Stimulated activated CD8-positive, alpha-beta memory T cell treated with anti-CD3 and anti-CD28 coated beads, Interleukin-7, amount 100 ng/mL, for 1 hour (primary cell): ENCODE measurements around the gene FNDC3B.

Experiments used
- DNase-seq, 2 donors: peaks; one replicate each; pipeline ENCODE4 v3.0.0-alpha.2; 2020; ENCODE audit warnings: low read depth in 2 of 2

The FNDC3B gene

DNA sequence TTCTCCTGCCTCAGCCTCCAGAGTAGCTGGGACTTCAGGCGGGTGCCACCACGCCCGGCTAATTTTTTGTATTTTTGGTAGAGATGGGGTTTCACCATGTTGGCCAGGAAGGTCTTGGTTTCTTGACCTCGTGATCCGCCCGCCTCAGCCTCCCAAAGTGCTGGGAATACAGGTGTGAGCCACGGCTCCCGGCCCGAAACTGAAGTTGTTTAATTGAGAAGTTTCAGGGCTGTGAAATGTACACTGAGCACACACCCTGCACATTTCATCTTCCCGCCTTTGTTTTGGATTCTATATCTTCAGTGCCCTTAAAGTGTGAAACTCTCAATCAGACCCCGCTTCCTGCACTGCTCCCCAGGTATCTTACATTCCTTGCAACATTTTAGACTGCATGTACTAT lies 149.1 kb downstream of the FNDC3B start:
- DNase-seq, result no peak

DNA sequence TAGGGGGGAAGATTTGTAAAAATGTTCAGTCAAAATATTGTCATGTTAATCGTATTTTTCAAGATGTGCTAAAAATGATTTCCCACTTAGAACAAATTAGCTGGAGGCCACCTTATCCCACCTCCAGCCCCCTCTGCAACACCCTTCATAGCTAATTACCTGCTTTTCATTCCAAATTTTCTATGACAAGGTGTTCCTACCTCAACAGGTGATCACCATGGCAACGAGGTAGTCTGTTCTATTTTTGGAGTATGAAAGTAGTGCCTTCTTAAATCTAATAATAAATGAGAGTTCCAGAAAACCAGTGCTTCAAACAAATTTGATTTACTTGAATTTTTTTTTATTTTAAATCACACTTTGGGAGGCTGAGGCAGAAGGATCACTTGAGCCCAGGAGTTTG lies 149.8 kb downstream of the FNDC3B start:
- no peak for DNase-seq

- no peak for DNase-seq
Measured at GRCh38 chr3:172189987-172190603, 150.7 kb downstream of the FNDC3B start.

DNA sequence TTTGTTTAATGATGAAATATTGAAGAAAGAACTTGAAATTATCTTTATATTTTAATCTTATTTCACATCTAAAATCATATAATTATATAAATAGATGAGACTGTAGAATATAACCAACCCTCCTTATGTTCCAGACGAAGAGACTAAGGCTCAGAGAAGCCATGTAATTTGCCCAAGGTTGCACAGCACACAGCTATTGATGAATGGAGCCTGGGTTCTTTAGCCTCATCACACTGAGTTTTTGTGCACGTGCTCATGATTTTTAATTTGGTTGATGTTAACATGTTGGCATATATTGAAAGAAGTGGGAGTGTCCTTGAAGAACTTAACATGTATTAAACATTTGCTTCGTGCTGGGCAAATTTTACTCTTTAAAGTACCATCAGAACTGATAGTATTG lies 151.6 kb downstream of the FNDC3B start:
- no peak for DNase-seq

GRCh38 chr3:172191629-172192028 lies 152.3 kb downstream of the FNDC3B start:
- no peak for DNase-seq

GRCh38 chr3:172192830-172193415 lies 153.5 kb downstream of the FNDC3B start:
- DNase-seq, result no peak

- DNase-seq, result no peak
Measured at GRCh38 chr3:172193436-172193835, 154.1 kb downstream of the FNDC3B start.

DNA sequence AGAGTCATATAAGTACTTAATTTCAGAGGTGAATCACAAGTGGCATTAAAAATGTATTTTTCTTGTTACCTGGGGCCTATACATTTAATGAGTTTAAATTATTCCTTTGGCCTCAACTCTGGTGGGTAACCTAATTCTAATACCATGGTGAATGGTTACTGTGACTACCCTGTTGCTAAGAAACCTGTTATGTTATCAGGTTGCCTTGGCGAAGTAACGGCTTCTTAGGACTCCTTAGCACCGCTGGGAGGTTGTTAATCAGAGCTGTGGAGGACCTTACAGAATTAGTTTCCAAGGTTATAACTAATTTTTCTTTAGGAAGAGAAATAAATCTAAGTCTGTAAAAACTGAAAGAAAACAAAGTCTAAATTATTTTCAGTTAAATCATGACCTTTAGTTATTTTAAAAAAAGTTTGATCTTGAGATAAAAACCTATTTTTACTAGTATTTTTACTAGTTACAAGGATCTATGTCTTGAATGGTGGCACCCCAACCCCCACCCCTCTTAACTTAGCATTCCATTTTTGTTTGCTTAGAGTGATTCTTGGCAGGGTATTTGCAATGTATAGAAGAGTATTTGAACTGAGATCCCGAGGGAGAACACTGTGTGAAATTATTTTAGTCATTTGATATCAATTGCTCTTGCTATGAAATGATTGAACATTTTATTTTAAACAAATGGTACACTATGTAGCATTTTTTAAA lies 155.5 kb downstream of the FNDC3B start:
- no peak for DNase-seq

- DNase-seq, result no peak
Measured at GRCh38 chr3:172195407-172195754, 156.0 kb downstream of the FNDC3B start.

DNA sequence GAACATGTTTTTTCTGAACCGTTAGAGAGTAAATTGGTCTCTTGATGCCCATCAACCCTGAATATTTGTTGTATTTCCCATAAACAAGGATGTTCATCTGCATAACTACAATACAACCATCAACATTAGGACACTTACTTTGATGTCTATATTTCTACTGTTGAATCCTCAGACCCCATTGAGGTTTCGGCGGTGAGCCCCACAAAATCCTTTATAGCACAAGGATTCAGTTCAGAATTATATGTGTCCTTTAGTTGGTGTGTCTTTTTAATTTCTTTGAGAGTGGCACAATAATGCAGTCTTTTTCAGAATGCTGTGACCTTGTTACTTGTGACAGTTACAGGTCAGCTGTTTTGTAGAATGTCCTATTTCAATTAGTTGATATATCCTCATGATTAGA lies 158.0 kb downstream of the FNDC3B start:
- no peak for DNase-seq

GRCh38 chr3:172198428-172198827 lies 159.1 kb downstream of the FNDC3B start:
- DNase-seq, result no peak

DNA sequence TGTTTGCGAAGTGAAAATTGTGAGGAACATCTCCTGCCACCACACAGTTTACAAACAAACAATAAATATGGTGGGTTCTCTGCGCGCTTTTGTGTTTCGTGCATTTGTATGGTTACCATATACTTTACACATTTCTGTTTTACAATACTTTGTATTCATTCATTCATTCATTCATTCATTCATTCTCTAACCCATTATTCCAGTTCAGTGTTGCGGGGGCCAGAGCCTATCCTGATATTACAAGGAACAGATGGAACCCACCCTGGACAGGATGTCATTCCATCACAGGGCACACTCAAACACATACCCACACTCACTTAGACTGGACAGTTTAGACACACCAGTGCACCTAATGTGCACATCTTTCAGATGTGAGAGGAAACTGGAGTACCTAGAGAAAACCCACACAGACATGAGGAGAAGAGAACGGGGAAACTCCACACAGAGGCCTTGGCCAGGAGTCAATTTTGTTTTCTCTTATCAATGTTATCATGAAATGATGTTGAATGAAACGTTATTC lies 160.5 kb downstream of the FNDC3B start:
- DNase-seq, result no peak

DNA sequence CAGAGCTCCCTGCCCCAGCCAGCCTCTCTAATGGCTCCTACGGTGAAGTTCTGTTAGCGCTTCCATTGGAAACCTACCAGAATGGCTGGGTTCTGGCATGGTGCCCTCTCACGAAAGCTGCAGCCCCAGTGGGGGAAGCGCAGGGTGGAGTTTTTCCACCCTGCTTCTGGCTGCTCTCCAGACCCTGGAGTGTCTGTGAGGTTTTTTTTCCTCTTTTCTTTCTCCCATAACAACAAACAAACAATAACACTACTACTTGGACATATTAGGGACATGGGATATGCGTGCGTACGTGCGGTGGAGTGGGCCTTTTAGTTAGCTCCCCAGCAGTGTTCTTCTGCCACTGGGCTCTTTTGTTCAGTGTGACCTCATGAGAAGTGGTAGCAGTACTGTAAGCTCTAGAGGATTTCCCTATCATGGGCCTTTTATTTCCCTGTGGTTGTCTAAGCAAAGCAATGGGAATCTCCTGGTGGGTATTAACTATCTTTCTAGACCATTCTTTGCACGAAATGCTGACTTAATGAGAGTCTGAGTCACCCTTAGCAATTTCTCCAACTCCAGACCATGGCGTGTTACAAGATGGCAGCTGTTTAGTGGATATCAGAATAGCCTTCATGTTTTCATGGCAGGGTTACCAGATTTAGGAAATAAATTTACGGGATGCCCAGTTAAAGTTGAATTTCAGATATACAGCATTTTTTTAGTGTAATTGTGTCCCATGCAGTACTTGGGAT lies 161.9 kb downstream of the FNDC3B start:
- no peak for DNase-seq

DNA sequence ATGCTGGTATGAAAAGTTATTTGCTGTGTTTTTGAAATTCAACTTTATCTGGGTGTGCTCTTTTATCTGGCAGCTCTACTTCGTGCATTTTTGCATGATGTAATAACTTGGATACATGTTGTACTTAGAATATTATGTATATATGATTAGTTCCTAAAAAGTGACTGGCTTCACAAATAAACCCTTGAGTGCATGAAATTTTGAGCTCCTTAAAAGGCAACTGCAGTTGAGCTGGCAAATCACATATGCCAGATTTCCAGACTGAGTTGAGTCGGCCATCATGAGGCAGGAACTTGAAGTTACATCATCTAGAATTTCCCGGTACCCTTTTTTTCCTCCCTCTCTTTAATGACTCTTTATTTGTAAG lies 162.5 kb downstream of the FNDC3B start:
- DNase-seq, result no peak

DNA sequence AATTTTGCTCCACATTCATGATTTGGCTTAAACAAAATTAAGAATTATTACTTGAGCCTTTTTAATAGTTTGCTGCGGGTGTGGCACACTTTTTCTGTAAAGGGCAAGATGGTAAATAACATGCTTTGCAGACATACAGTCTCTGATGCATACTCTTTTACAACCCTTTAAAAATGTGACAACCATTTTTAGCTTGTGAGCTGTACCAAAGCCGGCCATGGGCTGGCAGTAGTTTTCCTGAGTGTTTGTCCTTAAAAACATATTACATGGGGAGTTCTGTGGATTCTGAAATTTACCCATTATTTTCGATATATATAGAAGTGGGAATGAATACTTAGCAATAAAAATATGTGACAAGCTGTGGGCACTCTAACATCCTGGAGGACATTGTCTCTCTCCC lies 163.4 kb downstream of the FNDC3B start:
- no peak for DNase-seq

GRCh38 chr3:172203522-172204258 lies 164.3 kb downstream of the FNDC3B start:
- no peak for DNase-seq

GRCh38 chr3:172204716-172205115 lies 165.3 kb downstream of the FNDC3B start:
- no peak for DNase-seq

GRCh38 chr3:172208586-172209332 lies 169.4 kb downstream of the FNDC3B start:
- no peak for DNase-seq

- no peak for DNase-seq
Measured at GRCh38 chr3:172209333-172210321, 170.2 kb downstream of the FNDC3B start.

- DNase-seq, result no peak
Measured at GRCh38 chr3:172210355-172210754, 171.0 kb downstream of the FNDC3B start.
